ENCODE data around the gene CLIP3.

CLIP3 gene

DNA sequence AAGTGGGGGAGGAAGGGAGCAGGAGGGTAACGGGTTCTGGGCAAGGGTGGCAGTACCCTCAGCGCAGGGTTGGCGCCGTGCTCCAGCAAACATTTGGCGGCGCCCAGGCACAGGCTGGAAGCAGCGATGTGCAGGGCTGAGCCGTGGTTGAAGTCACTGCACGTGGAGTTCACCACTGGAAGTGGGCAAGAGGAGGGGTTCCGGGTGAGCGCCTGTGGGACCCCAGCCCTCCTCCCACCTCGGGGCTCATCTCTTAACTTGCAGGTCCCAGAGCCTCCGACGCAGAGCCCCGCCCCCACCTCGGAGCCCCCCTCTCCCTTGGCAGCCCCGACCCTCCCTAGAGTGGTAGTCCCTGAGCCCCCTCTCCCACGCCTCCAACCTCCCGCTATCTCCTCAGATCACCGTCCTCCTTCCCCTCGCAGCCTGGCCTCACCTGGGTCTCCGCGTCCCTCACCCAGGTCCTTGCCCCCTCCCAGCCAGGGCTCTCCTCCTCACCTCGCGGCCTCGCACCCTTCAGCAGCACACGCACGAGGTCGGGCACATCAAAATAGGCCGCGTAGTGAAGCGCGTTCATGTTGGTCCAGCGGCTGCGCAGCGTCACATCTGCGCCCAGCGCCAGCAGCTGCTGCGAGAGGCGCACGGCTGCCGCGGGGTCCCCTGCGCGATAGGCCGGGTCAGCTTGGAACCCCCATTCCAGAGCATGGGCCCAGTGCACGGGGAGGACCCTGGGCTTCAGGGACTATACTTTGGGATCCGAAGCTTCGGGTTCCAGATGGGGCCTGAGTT lies 6.4 kb downstream of the CLIP3 start:
- H3K36me3 ChIP-seq = peaks cover 11% of the 10 kb centered on the region; the same call in 1 of the 2 replicates
- no peak overlapping the region for H3K4me3 ChIP-seq (ENCODE audit: low read depth, low read length)
- no peaks in the 10 kb centered on the region for H3K27me3 ChIP-seq
- no peak for TF ChIP-seq CTCF (IDR thresholded peaks at IDR 0.05; ENCODE audit: low read depth, low read length)
- no peaks in the 10 kb centered on the region for H3K4me1 ChIP-seq
- DNase-seq = no peak
- H3K9me3 ChIP-seq = no peaks in the 10 kb centered on the region

- H3K4me3 ChIP-seq (ENCODE audit: low read depth, low read length) = no peak overlapping the region
- no peak for TF ChIP-seq CTCF (IDR thresholded peaks at IDR 0.05; ENCODE audit: low read depth, low read length)
- DNase-seq = no peak
- H3K36me3 ChIP-seq = peaks cover 11% of the 10 kb centered on the region; the same call in 1 of the 2 replicates
- no peaks in the 10 kb centered on the region for H3K9me3 ChIP-seq
- no peaks in the 10 kb centered on the region for H3K27me3 ChIP-seq
- no peaks in the 10 kb centered on the region for H3K4me1 ChIP-seq
Observed at GRCh38 chr19:36025541-36025940, 7.1 kb downstream of the CLIP3 start.

DNA sequence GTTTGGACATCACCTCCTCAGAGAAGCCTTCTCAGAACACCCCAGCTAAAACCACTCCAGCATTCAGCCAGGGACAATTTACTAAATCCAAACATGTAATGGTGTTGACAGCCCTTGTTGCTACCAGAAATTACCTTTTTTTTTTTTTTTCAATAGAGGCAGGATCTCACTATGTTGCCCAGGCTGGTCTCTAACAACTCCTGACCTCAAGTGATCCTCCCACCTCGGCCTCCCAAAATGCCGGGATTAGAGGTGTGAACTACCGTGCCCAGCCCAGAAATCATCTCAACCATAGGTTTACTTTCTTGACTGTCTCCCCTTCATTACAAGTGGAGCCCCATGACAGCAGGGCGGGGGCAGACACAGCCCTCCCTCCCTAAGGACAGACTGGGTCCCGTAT lies 9.2 kb downstream of the CLIP3 start:
- TF ChIP-seq CTCF (IDR thresholded peaks at IDR 0.05; ENCODE audit: low read depth, low read length) = no peak
- no peak overlapping the region for H3K4me3 ChIP-seq (ENCODE audit: low read depth, low read length)

DNA sequence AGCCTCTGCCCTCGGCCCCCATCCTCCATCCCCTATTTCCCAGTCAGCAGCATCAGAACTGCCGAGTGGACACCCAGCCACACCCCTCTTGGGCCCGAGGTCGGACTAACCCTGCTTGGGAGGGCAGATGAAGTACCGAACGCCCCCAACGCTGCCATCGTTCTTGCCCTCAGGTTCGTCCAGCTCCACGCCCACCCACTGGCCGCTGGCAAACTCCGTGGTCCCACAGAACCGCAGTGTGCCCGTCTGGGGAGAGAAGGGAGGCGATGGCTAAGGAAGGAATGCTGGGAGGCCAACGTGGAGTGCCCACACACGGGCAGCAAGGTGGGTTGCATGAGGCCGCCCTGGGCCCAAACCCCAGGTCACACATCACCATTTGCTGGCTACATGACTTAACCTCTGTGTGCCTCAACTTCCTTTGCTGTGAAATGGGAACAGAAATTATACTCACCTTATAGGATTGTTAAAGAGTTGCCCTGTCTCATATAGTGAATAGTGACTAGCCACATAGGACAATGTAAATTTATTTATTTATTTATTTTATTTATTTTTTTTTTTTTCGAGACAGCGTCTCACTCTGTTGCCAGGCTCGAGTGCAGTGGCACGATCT lies 13.5 kb downstream of the CLIP3 start:
- Histone ChIP-seq H3K9me3 (no peaks in the 10 kb centered on the region), H3K27me3 (no peaks in the 10 kb centered on the region), H3K4me3 (ENCODE audit: low read depth, low read length) (no peak overlapping the region), H3K36me3 (peaks cover 11% of the 10 kb centered on the region), H3K4me1 (no peaks in the 10 kb centered on the region)
- DNase-seq = no peak
- no peak for TF ChIP-seq CTCF (IDR thresholded peaks at IDR 0.05; ENCODE audit: low read depth, low read length)

More for the DNA sequence above, 9.2 kb downstream of the CLIP3 start:
- DNase-seq = no peak
- Histone ChIP-seq H3K4me1 (no peaks in the 10 kb centered on the region), H3K36me3 (peaks cover 11% of the 10 kb centered on the region; the same call in 1 of the 2 replicates), H3K9me3 (no peaks in the 10 kb centered on the region), H3K27me3 (no peaks in the 10 kb centered on the region)

DNA sequence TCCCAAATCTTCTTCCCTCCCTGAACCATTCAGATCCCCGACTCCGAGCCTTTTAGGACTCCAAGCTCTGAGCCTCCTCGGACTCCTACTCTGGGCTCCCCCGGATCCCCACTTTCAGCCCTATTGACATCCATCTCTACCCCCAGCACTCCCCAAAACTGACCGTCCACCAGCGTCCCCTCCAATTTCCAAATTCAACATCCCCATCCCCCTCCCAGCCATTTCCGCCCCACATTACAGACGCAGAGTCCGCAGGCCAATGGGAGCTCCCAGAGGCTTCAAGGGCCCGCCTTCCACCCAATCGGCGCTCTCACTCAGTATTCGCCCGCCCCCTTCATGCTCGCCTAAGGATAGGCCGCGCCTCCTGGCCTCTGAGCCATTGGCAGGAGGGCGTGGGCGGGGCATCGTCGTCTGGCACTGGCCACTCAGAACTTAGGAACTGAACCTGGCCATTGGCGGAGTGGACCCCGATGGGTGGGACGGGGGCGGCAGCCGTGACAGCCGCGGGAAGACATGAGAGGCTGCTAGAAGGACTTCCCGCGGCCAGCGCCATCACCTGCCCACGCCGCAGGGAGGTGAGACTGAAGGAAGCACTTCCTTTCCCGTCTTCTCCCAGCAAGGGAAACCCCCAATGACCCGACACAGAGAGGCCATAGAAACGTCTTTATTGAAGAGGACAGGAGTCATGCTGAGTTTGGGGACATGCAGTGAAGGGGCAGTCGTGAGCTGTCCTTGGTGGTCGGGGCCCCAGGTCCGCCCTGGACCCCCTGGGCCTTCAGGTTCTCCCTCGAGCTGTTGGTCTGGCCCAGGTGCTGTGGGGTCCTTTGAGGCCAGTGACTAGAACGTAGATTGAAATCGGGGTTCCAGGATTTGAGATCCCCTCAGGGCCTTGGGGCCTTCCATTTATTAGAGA lies 18.4 kb downstream of the CLIP3 start, which contains the start of gene ALKBH6:
Gene ALKBH6 (minus strand): TSS at position 202 of the 913 bp plus-strand sequence. CDS start 816 bp downstream, outside the sequence.
- Histone ChIP-seq H3K4me3 (ENCODE audit: low read depth, low read length) (peak within 1 kb of the TSS; percentile 86), H3K4me1 (no peaks in the 10 kb centered on the region; the same call in 1 of the 2 replicates), H3K9me3 (no peaks in the 10 kb centered on the region), H3K36me3 (no peaks in the 10 kb centered on the region; the same call in 1 of the 2 replicates), H3K27me3 (no peaks in the 10 kb centered on the region)
- DNase-seq = peak; percentile 100
- 0 out of 2 replicates have a peak, but pooled peaks have one; percentile 8 for TF ChIP-seq CTCF (IDR thresholded peaks at IDR 0.05; ENCODE audit: low read depth, low read length)
